HEK293T (cell line): Measurements from ENCODE around the gene TMEM151B.

Source experiments
- ARNT ChIP-seq: fragments of 450-650 bp; IDR thresholded peaks from 2 replicates; pipeline ENCODE4 v1.6.1; 2017; ENCODE audit warnings: mild to moderate bottlenecking
- BHLHE40 ChIP-seq: fragments of 450-650 bp; IDR thresholded peaks from 2 replicates; pipeline ENCODE4 v1.6.1; 2016; ENCODE audit warnings: mild to moderate bottlenecking, moderate library complexity, borderline replicate concordance
- CTBP1 ChIP-seq: fragments of 450-650 bp; IDR thresholded peaks from 2 replicates; pipeline ENCODE4 v1.6.1; 2016; ENCODE audit warnings: borderline replicate concordance
- ELF4 ChIP-seq: fragments of 450-650 bp; IDR thresholded peaks from 2 replicates; pipeline ENCODE4 v1.6.1; 2017; ENCODE audit warnings: antibody characterized with exemption
- FOXA1 ChIP-seq: fragments of 450-650 bp; IDR thresholded peaks from 2 replicates; pipeline ENCODE4 v1.6.1; 2016; ENCODE audit warnings: mild to moderate bottlenecking
- FOXK2 ChIP-seq: fragments of 450-650 bp; IDR thresholded peaks from 2 replicates; pipeline ENCODE4 v1.6.1; 2016; ENCODE audit warnings: mild to moderate bottlenecking
- FOXM1 ChIP-seq: fragments of 450-650 bp; IDR thresholded peaks from 2 replicates; pipeline ENCODE4 v1.6.1; 2017; ENCODE audit warnings: mild to moderate bottlenecking, borderline replicate concordance
- L3MBTL2 ChIP-seq: fragments of 450-650 bp; conservative IDR thresholded peaks from 2 replicates; pipeline ENCODE4 v1.6.1; 2016; ENCODE audit warnings: mild to moderate bottlenecking
- LEF1 ChIP-seq: fragments of 450-650 bp; IDR thresholded peaks from 2 replicates; pipeline ENCODE4 v1.6.1; 2017; ENCODE audit warnings: mild to moderate bottlenecking, borderline replicate concordance
- NFRKB ChIP-seq: fragments of 450-650 bp; IDR thresholded peaks from 2 replicates; pipeline ENCODE4 v1.6.1; 2016; ENCODE audit warnings: mild to moderate bottlenecking, moderate library complexity
- PKNOX1 ChIP-seq: fragments of 450-650 bp; IDR thresholded peaks from 2 replicates; pipeline ENCODE4 v1.6.1; 2016
- SP1 ChIP-seq: fragments of 450-650 bp; IDR thresholded peaks from 2 replicates; pipeline ENCODE4 v1.6.1; 2017
- SUZ12 ChIP-seq: fragments of 450-650 bp; IDR thresholded peaks from 2 replicates; pipeline ENCODE4 v1.6.1; 2016; ENCODE audit warnings: mild to moderate bottlenecking
- TARDBP ChIP-seq: fragments of 450-650 bp; IDR thresholded peaks from 2 replicates; pipeline ENCODE4 v1.6.1; 2016

DNA sequence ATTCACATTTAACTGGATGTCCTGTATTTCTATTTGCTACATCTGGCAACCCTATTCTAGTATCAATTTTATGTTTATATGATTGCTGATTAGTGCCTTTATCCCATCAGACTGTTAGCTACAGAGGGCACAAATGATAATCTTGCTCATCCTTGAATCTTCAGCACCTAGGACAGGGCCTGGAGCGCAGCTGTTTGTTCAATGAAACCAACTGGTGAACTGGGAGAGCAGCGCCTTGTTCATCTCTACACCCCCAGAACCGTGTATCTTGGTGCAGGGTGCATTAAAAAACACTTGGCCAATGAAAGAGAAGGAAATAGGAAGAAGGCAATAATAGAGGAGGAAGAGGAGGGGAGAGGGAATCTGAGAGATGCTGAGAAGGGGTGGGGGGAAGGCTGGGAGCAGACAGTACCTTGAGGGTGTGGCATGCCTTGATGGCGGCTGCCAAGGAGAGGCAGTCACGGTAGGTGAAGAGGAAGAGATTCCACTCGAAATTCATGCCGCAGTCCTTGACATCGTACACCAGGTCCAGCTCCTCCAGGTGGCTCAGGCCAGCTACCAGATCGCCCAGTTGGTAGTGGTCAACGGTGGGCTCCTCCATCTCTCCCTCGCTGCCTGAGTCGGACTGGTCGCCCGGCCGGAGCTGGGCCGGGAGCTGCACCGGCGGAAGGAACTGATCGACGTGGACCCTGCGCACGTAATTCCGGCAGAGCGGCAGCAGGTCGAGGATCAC lies 15.5 kb downstream of the TMEM151B start:
- no peak for TF ChIP-seq SP1
- no peak for TF ChIP-seq FOXM1
- no peak for TF ChIP-seq BHLHE40
- no peak for TF ChIP-seq ELF4
- no peak for TF ChIP-seq SUZ12
- no peak for TF ChIP-seq TARDBP
- TF ChIP-seq CTBP1 = no peak
- no peak for TF ChIP-seq PKNOX1
- TF ChIP-seq ARNT = no peak
- no peak for TF ChIP-seq FOXA1
- no peak for TF ChIP-seq FOXK2
- TF ChIP-seq LEF1 = no peak
- no peak for TF ChIP-seq NFRKB
- no peak for TF ChIP-seq L3MBTL2
